GM18508 (cell line): ENCODE measurements around the gene CD47.

Source experiments
- ATAC-seq: cut with Tn5 transposase; IDR thresholded peaks from one replicate; pipeline ENCODE4 v1.9.1; 2021; ENCODE audit warnings: moderate number of reproducible peaks; ENCODE audit not compliant: insufficient read depth, unreplicated experiment

The CD47 gene

GRCh38 chr3:108093616-108094015, 2.8 kb upstream of the CD47 start:
- ATAC-seq, result no peak

- ATAC-seq, result no peak
Observed at GRCh38 chr3:108093021-108093420, 2.2 kb upstream of the CD47 start.

- no peak for ATAC-seq
Observed at GRCh38 chr3:108092501-108092900, 1.7 kb upstream of the CD47 start.

GRCh38 chr3:108091498-108092250, 843 bp upstream of the CD47 start:
- ATAC-seq, result no peak

- no peak for ATAC-seq
Observed at GRCh38 chr3:108090049-108090700, 656 bp downstream of the CD47 start.

- no peak for ATAC-seq
Observed at GRCh38 chr3:108089579-108089978, 1.3 kb downstream of the CD47 start.

- peak; percentile 56 for ATAC-seq
Observed at GRCh38 chr3:108088697-108089096, 2.1 kb downstream of the CD47 start.

GRCh38 chr3:108088146-108088545, 2.7 kb downstream of the CD47 start:
- ATAC-seq, result no peak

- no peak for ATAC-seq
Observed at GRCh38 chr3:108086653-108087052, 4.2 kb downstream of the CD47 start.

- ATAC-seq, result no peak
Observed at GRCh38 chr3:108085810-108086350, 5.0 kb downstream of the CD47 start.

GRCh38 chr3:108085370-108085769, 5.5 kb downstream of the CD47 start:
- ATAC-seq, result no peak

- ATAC-seq, result no peak
Observed at GRCh38 chr3:108079877-108080276, 11.0 kb downstream of the CD47 start.

- ATAC-seq, result no peak
Observed at GRCh38 chr3:108079043-108079442, 11.8 kb downstream of the CD47 start.

GRCh38 chr3:108076564-108076963, 14.3 kb downstream of the CD47 start:
- no peak for ATAC-seq

- no peak for ATAC-seq
Observed at GRCh38 chr3:108073764-108074431, 16.9 kb downstream of the CD47 start.

GRCh38 chr3:108071368-108071767, 19.5 kb downstream of the CD47 start:
- ATAC-seq, result no peak

- ATAC-seq, result no peak
Observed at GRCh38 chr3:108070356-108070755, 20.5 kb downstream of the CD47 start.

- no peak for ATAC-seq
Observed at GRCh38 chr3:108067768-108068167, 23.1 kb downstream of the CD47 start.

- no peak for ATAC-seq
Observed at GRCh38 chr3:108065096-108065495, 25.7 kb downstream of the CD47 start.

GRCh38 chr3:108064293-108064887, 26.4 kb downstream of the CD47 start:
- ATAC-seq, result no peak

- ATAC-seq, result peak; percentile 87
Observed at GRCh38 chr3:108062051-108062450, 28.8 kb downstream of the CD47 start.
